Measurements from ENCODE around the gene LBH. TPM values are rescaled to one million over a fixed set of nuclear protein-coding genes. Genes with fewer than 3 reads are reported as not detected.

Gene LBH
- total RNA-seq, 4 donors from 2014 or later = 14.9 to 41.1 (median 30.0) TPM

DNA sequence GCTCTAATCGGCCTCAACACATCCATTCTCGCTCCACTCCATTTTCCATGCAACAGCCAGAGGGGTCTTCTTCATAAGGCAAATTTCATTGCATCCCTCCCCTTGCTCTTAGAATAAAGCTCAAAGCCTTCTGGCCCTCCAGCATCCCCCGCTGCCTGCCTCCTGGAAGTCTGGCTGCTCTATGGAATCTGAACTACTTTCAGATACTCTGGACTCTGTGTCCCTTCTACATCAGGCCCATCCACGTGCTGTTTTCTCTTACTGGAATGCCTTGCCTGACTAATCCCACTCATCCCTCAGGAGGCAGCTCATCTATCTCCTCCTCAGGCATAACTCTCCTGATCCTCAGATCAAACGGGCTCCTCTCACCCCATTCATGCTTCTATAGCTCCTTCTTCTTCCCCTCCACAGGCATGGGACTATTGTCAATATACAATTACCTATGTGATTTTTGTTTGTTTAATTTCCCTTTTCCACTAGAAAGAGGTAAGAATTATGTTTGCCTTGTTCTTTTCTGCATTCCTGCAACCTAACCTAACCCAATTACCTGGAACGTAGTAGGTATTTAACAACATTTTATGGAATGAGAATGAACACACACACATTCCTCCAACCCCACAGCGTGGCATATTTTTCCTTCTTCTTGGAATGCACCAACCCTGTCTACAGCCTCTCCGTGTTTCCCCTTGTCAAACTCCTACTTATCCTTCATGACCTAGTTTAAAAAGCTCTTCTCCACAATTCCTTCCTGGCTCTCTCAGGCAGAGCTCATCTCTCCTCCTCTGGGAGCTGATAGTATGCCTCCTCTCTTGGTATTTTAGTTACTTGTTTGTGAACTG is 49.5 kb downstream of the LBH start:
- Histone ChIP-seq H3K36me3 (no peaks in the 10 kb centered on the region), H3K9me3 (no peaks in the 10 kb centered on the region), H3K4me3 (no peak overlapping the region), H3K27ac (no peak overlapping the region), H3K4me1 (no peaks in the 10 kb centered on the region), H3K27me3 (no peaks in the 10 kb centered on the region)
- WGBS = 87% methylated on average over 8 of the region's 8 CpGs
- no peak for DNase-seq (ENCODE audit: low spot score in 2 of 2)
- no peak for TF ChIP-seq POLR2AphosphoS5 (IDR thresholded peaks at IDR 0.05)
- TF ChIP-seq POLR2A (IDR thresholded peaks at IDR 0.05) = no peak
- TF ChIP-seq, protein P1, sequence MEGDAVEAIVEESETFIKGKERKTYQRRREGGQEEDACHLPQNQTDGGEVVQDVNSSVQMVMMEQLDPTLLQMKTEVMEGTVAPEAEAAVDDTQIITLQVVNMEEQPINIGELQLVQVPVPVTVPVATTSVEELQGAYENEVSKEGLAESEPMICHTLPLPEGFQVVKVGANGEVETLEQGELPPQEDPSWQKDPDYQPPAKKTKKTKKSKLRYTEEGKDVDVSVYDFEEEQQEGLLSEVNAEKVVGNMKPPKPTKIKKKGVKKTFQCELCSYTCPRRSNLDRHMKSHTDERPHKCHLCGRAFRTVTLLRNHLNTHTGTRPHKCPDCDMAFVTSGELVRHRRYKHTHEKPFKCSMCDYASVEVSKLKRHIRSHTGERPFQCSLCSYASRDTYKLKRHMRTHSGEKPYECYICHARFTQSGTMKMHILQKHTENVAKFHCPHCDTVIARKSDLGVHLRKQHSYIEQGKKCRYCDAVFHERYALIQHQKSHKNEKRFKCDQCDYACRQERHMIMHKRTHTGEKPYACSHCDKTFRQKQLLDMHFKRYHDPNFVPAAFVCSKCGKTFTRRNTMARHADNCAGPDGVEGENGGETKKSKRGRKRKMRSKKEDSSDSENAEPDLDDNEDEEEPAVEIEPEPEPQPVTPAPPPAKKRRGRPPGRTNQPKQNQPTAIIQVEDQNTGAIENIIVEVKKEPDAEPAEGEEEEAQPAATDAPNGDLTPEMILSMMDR (IDR thresholded peaks at IDR 0.05) = no peak
- TF ChIP-seq EP300 (IDR thresholded peaks at IDR 0.05) = no peak

DNA sequence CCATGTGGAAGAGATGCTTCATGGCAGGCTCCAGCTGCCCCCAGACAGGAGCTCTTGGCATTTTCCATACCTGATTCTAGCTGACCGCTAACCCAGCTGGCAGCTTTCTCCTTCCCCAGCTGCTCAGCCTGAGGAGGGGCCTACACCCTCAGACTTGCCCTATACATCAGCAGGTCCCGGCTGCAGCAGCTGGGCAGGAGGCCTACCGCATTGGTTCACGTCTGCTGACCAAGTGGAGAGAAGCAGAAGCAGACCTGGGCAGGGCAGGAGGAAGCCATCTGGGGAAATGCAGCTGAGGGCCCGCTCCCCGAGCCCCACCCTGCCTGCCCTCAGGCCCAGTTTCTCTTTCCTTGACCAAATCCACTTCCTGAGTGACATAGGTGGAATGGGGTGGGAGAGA is 50.7 kb downstream of the LBH start:
- no peaks in the 10 kb centered on the region for H3K27me3 ChIP-seq
- no peaks in the 10 kb centered on the region for H3K9me3 ChIP-seq
- DNase-seq (ENCODE audit: low spot score in 2 of 2) = no peak
- no peak overlapping the region for H3K4me3 ChIP-seq
- H3K4me1 ChIP-seq = no peaks in the 10 kb centered on the region
- TF ChIP-seq POLR2AphosphoS5 (IDR thresholded peaks at IDR 0.05) (no peak), POLR2A (IDR thresholded peaks at IDR 0.05) (no peak), EP300 (IDR thresholded peaks at IDR 0.05) (no peak)
- TF ChIP-seq, protein P1 (IDR thresholded peaks at IDR 0.05) = no peak
- H3K36me3 ChIP-seq = no peaks in the 10 kb centered on the region
- WGBS = 85% methylated on average over 6 of the region's 6 CpGs
- no peak overlapping the region for H3K27ac ChIP-seq

DNA sequence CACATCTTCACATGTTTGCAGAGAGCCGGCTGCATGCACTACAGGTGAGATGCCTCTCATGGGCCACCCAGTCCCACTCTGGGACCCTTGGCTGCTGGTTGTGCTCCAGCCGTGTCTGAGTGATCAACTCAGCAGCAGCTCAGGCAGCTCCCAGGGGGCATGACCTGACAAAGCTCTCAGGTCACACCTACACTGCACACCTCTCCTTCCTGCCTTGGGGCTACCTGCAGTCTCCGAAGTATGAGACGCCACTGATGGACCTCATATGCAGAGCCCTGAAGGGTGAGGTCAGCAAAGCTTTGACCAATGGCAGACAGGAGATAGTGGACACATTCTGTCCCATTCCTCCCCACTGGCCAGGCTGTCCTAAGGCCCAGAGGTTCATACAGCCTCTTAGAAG is 51.4 kb downstream of the LBH start:
- Histone ChIP-seq H3K27ac (no peak overlapping the region), H3K27me3 (no peaks in the 10 kb centered on the region), H3K4me1 (no peaks in the 10 kb centered on the region), H3K36me3 (no peaks in the 10 kb centered on the region), H3K4me3 (no peak overlapping the region), H3K9me3 (no peaks in the 10 kb centered on the region)
- DNase-seq (ENCODE audit: low spot score in 2 of 2) = no peak
- TF ChIP-seq EP300 (IDR thresholded peaks at IDR 0.05) = no peak
- TF ChIP-seq, protein P1 (IDR thresholded peaks at IDR 0.05) = no peak
- no peak for TF ChIP-seq POLR2A (IDR thresholded peaks at IDR 0.05)
- no peak for TF ChIP-seq POLR2AphosphoS5 (IDR thresholded peaks at IDR 0.05)
- WGBS = 85% methylated on average over 4 of the region's 4 CpGs

DNA sequence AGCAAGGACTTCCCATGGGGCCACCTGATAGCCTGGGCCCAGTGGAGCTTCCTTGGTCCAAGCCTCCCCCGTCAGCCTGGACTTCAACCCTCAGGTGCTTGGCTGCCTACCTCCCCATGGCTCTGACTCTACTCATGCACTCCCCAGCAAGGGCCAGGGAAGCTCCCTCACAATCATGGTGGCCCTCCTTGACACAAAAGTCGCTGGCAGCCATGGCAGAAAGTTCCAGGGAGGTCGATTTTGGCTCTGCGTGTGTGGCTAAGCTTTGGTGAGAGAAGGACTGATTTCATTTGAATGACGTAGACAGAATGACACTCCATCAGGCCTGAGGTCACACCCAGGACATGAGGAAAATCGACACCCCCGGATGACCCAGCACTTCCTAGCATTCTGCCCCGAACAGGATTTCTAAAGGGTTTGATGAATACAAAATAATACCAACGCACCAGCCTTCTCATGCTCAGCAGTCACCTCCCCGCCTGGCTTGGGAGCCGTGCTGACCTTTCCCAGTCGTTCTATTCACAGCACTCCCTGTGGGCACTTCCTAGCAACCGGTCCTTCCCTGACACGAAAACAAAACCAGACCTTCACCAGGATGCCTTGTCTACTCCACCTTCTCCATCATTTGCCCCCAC is 52.7 kb downstream of the LBH start:
- Histone ChIP-seq H3K27ac (no peak overlapping the region), H3K4me1 (peaks cover 4% of the 10 kb centered on the region), H3K4me3 (no peak overlapping the region), H3K36me3 (no peaks in the 10 kb centered on the region), H3K9me3 (no peaks in the 10 kb centered on the region), H3K27me3 (no peaks in the 10 kb centered on the region)
- 85% methylated on average over 10 of the region's 14 CpGs for WGBS
- no peak for DNase-seq (ENCODE audit: low spot score in 2 of 2)
- TF ChIP-seq POLR2A (IDR thresholded peaks at IDR 0.05) (no peak), POLR2AphosphoS5 (IDR thresholded peaks at IDR 0.05) (no peak), EP300 (IDR thresholded peaks at IDR 0.05) (no peak)
- TF ChIP-seq, protein P1 (IDR thresholded peaks at IDR 0.05) = no peak

DNA sequence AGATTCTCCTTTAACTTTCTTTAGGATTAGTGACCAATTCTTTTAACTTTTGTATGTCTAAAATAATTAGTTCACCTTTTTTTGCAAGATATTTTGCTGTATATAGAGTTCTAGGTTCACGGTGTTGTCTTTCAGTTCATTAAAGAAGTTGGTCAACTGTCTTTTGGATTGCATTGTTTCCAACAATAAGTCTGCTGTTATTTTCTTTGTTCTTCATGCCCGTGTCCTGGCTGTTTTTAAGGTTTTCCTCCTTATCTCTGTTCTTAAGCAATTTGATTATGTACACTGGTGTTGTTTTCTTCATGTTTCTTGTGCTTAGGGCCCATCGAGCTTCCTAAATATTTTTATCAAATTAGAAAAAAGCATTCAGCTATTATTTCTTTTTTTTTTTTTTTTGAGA is 54.4 kb downstream of the LBH start:
- peaks cover 4% of the 10 kb centered on the region for H3K4me1 ChIP-seq
- no peaks in the 10 kb centered on the region for H3K36me3 ChIP-seq
- no peak for DNase-seq (ENCODE audit: low spot score in 2 of 2)
- no peaks in the 10 kb centered on the region for H3K27me3 ChIP-seq
- H3K9me3 ChIP-seq = no peaks in the 10 kb centered on the region
- TF ChIP-seq POLR2A (IDR thresholded peaks at IDR 0.05) (no peak), EP300 (IDR thresholded peaks at IDR 0.05) (no peak), POLR2AphosphoS5 (IDR thresholded peaks at IDR 0.05) (no peak)
- TF ChIP-seq, protein P1 (IDR thresholded peaks at IDR 0.05) = no peak
- WGBS = 96% methylated on average over 3 of the region's 3 CpGs
- H3K4me3 ChIP-seq = no peak overlapping the region
- no peak overlapping the region for H3K27ac ChIP-seq
